Fibroblast of peridontal ligament (primary cell): ENCODE measurements around the gene PADI4.
A peak's percentile ranks its signal among the peaks of the same experiment; 100 is the strongest.

ENCODE experiments used
- DNase-seq: peaks from one replicate; pipeline ENCODE4 v3.0.0-alpha.2; 2010; ENCODE audit errors: extremely low read depth

Gene PADI4

GRCh38 chr1:17307946-17308345 is at the start of gene PADI4:
Gene PADI4 (plus strand): TSS chr1:17308197. CDS start chr1:17308223, 26 bp downstream.
- DNase-seq = no peak

GRCh38 chr1:17258758-17259130 is 49.3 kb upstream of the PADI4 start:
- DNase-seq = no peak

- peak; percentile 15 for DNase-seq
Observed at GRCh38 chr1:17259233-17259873, 48.6 kb upstream of the PADI4 start.

- DNase-seq = no peak
Observed at GRCh38 chr1:17260264-17260663, 47.7 kb upstream of the PADI4 start.

DNA sequence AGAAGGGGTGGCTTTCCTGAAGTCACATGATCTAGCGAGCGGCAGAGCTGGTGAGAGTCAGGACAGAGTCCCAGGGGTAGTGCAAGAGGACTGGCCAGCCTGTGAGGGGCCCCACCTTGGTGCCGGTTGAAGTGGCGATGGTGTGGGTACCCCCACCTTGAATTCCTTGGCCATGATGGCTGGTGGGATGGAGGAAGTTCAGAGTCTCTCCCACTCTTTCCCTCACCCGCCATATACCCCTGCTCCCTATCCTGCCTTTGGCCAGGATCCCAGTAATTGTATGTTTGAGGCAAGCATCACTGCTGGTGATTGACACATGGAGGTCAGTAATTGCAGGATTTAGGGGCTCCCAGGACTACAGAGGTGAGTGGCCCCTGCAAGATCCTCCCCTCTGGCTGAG is 47.3 kb upstream of the PADI4 start:
- no peak for DNase-seq

DNA sequence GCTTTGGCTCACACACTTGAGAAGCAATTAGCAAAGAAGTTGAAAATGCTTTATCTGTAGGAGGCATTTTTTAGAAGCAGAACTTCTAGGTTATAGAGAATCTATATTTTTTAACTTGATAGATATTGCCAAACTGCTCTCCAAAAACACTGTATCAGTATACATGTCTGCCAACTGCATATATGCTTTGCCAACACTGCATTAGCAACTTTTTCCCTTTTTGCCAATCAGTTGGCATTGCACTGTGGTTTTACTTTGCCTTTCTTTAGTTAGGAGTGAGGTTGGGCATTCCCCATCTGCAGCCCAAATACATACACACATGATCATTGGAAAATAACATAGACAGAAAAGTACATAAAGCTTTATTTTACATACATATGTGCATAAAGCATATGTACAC is 44.1 kb upstream of the PADI4 start:
- DNase-seq = no peak

DNA sequence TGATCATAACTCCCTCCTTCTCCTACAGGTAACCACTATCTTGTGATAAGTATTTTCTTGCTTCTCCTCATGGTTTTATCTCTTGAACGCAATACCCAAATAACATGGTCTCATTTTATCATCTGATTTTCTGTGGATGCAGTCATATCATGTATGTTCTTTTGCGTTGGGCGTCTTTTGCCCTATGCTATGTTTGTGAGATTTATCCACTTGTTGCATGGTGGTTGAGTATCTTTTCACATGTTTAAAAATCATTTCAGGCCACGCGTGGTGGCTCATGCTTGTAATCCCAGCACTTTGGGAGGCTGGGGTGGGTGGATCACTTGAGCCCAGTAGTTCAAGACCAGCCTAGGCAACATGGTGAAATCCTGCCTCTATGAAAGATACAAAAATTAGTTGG is 43.5 kb upstream of the PADI4 start:
- DNase-seq = no peak

- no peak for DNase-seq
Observed at GRCh38 chr1:17265162-17265561, 42.8 kb upstream of the PADI4 start.

GRCh38 chr1:17265950-17266349 is 42.0 kb upstream of the PADI4 start:
- no peak for DNase-seq

GRCh38 chr1:17270891-17271765 is 36.9 kb upstream of the PADI4 start:
- no peak for DNase-seq

DNA sequence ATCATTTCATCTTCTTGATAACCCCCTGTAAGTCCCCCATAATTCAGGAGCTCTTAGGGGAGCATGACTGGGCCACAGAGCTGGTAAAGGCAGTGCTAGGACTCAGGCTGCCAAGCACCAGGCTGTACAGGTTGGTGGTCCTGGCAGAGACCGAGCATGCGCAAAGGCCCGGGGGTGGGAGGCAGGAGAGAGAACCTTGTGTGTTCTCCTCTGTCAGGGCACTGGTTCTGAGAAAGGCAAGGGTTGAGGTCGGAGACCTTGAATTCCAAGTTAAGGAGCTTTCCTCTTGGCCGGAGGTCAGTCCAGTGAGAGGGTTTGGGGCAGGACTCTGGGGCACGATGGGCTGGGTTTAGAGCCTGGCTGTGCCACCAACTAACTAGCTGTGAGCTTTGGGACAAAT is 35.9 kb upstream of the PADI4 start:
- no peak for DNase-seq

DNA sequence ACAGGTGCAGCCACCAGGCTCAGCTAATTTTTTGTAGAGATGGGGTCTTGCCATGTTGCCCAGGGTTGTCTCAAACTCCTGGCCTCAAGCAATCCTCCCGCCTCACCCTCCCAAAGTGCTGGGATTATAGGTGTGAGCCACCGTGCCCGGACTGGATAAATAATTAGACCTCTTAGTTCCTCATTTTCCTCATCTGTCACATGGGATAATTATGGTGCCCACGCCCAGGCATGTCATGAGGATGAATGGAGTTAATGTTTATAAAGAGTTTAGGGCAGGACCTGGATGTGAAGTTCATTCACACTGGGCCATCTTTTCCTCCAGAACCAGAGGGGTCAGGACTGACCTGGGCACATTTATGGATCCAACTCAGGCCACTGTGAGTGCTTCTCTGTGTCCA is 35.4 kb upstream of the PADI4 start:
- no peak for DNase-seq

DNA sequence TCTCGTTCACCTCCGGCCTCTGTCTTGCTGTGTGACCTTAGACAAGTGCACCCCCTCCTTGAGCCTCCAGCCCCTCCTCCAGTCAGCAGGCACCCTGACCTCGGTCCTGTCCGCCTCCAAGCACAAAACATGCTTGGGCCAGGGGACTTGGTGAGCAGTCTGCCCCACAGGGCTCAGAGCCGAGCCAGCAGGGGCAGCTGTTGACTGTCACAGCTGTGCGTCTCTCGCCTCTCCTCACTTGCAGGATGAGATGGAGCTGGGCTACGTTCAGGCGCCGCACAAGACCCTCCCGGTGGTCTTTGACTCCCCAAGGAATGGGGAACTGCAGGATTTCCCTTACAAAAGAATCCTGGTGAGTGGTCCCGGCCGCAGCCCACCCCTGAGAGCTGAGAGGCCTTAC is 34.9 kb upstream of the PADI4 start:
- no peak for DNase-seq

- peak; percentile 10 for DNase-seq
Observed at GRCh38 chr1:17274186-17275170, 33.5 kb upstream of the PADI4 start.

DNA sequence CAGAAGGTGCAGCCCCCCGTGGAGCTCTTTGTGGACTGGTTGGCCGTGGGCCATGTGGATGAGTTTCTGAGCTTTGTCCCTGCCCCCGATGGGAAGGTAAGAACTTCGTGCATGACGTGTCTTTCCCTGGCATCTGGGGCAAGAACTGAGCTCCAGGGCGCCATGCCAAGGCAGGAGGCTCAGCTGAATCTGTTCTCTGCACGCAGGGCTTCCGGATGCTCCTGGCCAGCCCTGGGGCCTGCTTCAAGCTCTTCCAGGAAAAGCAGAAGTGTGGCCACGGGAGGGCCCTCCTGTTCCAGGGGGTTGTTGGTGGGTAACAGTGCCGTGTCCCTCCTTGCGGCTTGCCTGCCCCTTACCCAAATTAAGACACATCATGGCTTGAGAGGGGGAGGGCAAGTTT is 31.4 kb upstream of the PADI4 start:
- no peak for DNase-seq

DNA sequence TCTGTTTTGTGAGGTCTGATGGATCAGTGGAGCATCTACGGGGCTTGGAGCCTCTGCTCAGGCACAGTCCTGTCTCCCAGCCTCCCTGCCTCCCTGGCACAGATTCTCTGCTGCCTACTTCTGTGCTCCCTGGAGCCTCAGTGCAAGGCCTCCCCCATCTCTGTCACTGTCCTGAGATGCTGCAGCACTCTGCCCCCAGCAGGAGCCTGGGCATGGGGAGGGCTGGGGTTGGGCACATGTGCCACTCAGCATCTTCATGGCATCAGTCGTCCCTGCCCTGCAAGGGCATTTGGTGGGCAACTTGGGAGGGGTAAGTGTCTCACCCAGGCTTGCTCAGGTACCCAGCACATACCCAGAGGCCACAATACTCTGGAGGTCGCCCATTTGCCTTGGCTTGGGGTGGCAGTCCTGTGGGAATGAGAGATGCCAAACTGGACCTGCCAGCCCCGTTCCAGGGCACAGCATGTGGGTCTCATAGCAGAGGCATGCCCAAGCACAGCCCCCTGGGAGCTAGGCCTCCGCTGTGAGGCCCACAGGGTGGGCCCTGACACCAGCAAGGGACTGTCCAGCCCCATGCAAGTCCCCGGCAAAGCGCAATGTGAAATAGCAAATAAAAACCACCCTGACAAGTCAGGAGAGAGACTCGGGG is 30.4 kb upstream of the PADI4 start:
- no peak for DNase-seq

- no peak for DNase-seq
Observed at GRCh38 chr1:17278996-17279830, 28.8 kb upstream of the PADI4 start.

DNA sequence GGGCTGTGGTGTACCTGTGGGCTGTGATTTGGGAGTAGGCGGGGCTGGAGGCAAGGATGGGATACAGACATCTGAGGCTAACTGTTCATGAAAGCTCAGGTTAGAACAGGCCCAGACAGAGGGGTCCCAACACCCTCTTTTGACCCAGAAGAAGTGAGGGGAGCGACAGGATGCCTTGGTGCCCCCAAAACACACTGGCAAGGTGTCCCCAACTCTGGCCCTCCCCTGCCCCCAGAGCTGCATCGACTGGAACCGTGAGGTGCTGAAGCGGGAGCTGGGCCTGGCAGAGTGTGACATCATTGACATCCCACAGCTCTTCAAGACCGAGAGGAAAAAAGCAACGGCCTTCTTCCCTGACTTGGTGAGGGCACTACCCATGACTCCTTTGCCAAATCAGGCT is 27.6 kb upstream of the PADI4 start:
- DNase-seq = no peak

DNA sequence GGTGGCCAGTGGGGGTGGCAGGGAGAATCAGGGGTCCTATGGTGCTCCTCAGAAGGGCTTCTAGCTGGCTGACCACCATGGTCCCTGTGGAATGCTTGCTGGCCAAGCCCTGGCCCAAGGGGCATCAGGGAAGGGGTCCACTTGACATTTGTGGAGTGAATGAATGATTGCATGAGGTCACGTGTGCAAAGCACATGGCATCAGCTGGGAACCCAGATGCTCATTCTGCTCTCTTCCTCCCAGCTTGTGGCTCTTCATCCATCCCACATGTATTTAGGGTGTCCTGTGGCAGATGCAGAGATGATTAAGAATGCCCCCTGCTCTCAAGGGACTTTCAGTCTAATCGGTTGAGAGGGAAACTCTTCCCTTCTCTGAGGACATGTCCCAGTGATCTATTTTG is 27.1 kb upstream of the PADI4 start:
- no peak for DNase-seq

GRCh38 chr1:17281775-17282181 is 26.2 kb upstream of the PADI4 start:
- DNase-seq = no peak

DNA sequence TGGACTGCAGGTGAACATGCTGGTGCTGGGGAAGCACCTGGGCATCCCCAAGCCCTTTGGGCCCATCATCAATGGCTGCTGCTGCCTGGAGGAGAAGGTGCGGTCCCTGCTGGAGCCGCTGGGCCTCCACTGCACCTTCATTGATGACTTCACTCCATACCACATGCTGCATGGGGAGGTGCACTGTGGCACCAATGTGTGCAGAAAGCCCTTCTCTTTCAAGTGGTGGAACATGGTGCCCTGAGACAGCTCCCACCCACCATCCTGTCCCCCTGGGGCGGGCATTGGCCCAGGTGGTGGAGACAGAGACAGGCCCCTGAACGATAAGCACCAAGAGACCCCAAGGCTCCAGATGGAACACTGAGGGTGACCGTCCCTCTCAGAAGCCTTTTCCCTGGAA is 25.2 kb upstream of the PADI4 start:
- no peak for DNase-seq
